GM12872 (cell line): ENCODE data around the gene FOXP4.

Source experiments
- TF ChIP-seq, protein P1 (sequence below): IDR thresholded peaks from 3 replicates; pipeline ENCODE4 v1.5.1; 2011; ENCODE audit warnings: low read depth, mild to moderate bottlenecking, low read length, moderate library complexity; ENCODE audit not compliant: insufficient read depth

Gene FOXP4

GRCh38 chr6:41584205-41584604, 38.0 kb downstream of the FOXP4 start:
- TF ChIP-seq, protein P1, sequence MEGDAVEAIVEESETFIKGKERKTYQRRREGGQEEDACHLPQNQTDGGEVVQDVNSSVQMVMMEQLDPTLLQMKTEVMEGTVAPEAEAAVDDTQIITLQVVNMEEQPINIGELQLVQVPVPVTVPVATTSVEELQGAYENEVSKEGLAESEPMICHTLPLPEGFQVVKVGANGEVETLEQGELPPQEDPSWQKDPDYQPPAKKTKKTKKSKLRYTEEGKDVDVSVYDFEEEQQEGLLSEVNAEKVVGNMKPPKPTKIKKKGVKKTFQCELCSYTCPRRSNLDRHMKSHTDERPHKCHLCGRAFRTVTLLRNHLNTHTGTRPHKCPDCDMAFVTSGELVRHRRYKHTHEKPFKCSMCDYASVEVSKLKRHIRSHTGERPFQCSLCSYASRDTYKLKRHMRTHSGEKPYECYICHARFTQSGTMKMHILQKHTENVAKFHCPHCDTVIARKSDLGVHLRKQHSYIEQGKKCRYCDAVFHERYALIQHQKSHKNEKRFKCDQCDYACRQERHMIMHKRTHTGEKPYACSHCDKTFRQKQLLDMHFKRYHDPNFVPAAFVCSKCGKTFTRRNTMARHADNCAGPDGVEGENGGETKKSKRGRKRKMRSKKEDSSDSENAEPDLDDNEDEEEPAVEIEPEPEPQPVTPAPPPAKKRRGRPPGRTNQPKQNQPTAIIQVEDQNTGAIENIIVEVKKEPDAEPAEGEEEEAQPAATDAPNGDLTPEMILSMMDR: no peak

GRCh38 chr6:41584668-41585205, 38.6 kb downstream of the FOXP4 start:
- TF ChIP-seq, protein P1: no peak

DNA sequence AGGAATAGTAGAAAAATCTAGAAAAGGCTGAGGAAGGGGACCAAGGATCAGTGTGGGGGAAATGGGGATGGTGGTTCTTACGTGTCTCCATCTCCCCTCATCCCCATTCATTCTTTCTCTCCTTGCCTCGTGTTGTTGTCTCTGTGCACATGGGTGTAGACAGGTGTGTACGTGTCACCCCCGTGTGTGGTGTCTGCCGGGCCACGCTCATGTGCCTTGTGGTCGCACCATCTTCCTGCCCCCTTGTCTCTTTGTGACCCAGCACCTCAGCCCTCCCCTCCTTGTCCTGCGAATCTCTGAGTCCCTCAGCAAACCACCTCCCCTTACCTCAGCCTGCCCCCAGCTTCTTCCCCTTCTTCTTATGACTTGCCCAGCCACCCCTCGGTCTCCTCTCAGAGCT, 39.4 kb downstream of the FOXP4 start:
- TF ChIP-seq, protein P1: no peak

- TF ChIP-seq, protein P1: no peak
Observed at GRCh38 chr6:41586252-41587007, 40.2 kb downstream of the FOXP4 start.

GRCh38 chr6:41587131-41587879, 41.1 kb downstream of the FOXP4 start:
- TF ChIP-seq, protein P1: no peak

DNA sequence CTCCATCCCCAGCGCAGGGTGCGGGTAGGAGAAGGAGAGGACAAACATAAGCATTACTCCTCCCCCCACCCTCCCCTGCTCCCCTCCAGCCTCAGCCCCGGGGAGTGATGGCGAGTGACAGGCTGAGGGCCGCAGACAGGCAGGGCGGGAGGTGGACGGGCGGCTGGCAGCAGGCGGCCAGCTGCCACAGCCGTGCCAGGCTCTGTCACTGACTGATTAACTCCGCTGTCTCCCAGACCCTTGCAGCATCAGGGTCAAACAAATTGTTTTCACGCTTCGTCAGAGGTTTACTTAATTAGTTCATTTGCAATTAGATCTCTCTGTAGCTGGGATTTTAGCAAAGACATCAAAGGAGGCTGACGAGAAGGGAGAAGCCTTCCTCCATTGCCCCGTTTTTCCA, 41.9 kb downstream of the FOXP4 start:
- TF ChIP-seq, protein P1: no peak

- TF ChIP-seq, protein P1: no peak
Observed at GRCh38 chr6:41589223-41589622, 43.0 kb downstream of the FOXP4 start.
